Lower lobe of right lung (tissue), 2 donors: ENCODE data around the gene FER1L5. TPM values are rescaled to one million over a fixed set of nuclear protein-coding genes. Genes with fewer than 3 reads are reported as not detected.

Experiments used
- ATAC-seq, 2 donors: fragments of 200-7000 bp; cut with Tn5 transposase; one replicate each; pipeline ENCODE4 v1.9.1; 2020 to 2022; ENCODE audit warnings: mild to moderate bottlenecking in 2 of 2, moderate library complexity in 2 of 2
- DNase-seq: peaks from one replicate; pipeline ENCODE4 v3.0.0-alpha.2; 2020
- H3K27ac ChIP-seq: fragments of 200-600 bp; one replicate; pipeline ENCODE4 v1.8.0; 2022
- H3K27me3 ChIP-seq: fragments of 200-600 bp; one replicate; pipeline ENCODE4 v1.8.0; 2022; ENCODE audit warnings: low read depth
- H3K36me3 ChIP-seq: fragments of 200-600 bp; one replicate; pipeline ENCODE4 v1.8.0; 2022; ENCODE audit warnings: mild to moderate bottlenecking
- H3K4me1 ChIP-seq: fragments of 200-600 bp; one replicate; pipeline ENCODE4 v1.8.0; 2022
- H3K4me3 ChIP-seq: fragments of 200-600 bp; one replicate; pipeline ENCODE4 v1.8.0; 2022; ENCODE audit warnings: mild to moderate bottlenecking
- H3K9me3 ChIP-seq: fragments of 200-600 bp; one replicate; pipeline ENCODE4 v1.8.0; 2022
- CTCF ChIP-seq: fragments of 200-600 bp; IDR thresholded peaks from one replicate; pipeline ENCODE4 v1.8.0; 2022; ENCODE audit warnings: antibody characterized with exemption, mild to moderate bottlenecking
- intact Hi-C: fragments of 100-400 bp; cut with DNase I; formaldehyde crosslinking; loops from one replicate; pipeline ENCODE4 v1.11.0; 2022
- total RNA-seq: library from RNA; stranded (reverse); fragmentation: NEBNext Ultra II Directional; extraction: Animal tissue kit (Norgen Biotek cat#: 25700); gene quantifications from one replicate; pipeline ENCODE4 v1.2.1, GENCODE V29; 2021
- donor health status: DM: no; HTN: yes; CAD: no; lungs with severe emphysema.

Gene FER1L5
- total RNA-seq, 1 donor from 2014 or later = 0.44 TPM

GRCh38 chr2:96687711-96688640 lies 45.4 kb downstream of the FER1L5 start:
- no peaks in the 10 kb centered on the region for H3K36me3 ChIP-seq
- no peak for TF ChIP-seq CTCF
- peaks cover 14% of the 10 kb centered on the region for H3K4me1 ChIP-seq
- no peaks in the 10 kb centered on the region for H3K9me3 ChIP-seq
- DNase-seq = no peak
- H3K27ac ChIP-seq = no peak overlapping the region
- no peaks in the 10 kb centered on the region for H3K27me3 ChIP-seq
- intact Hi-C loops = no loop called here
- ATAC-seq = no peak
- H3K4me3 ChIP-seq = no peak overlapping the region

- no peaks in the 10 kb centered on the region for H3K36me3 ChIP-seq
- no peak overlapping the region for H3K4me3 ChIP-seq
- H3K4me1 ChIP-seq = peaks cover 14% of the 10 kb centered on the region
- intact Hi-C loops = no loop called here
- H3K27ac ChIP-seq = no peak overlapping the region
- DNase-seq (no peak), ATAC-seq (no peak)
- no peaks in the 10 kb centered on the region for H3K9me3 ChIP-seq
- TF ChIP-seq CTCF = no peak
- H3K27me3 ChIP-seq = no peaks in the 10 kb centered on the region
Measured at GRCh38 chr2:96688649-96689430, 46.3 kb downstream of the FER1L5 start.

GRCh38 chr2:96689431-96689991 lies 46.9 kb downstream of the FER1L5 start:
- H3K27me3 ChIP-seq = no peaks in the 10 kb centered on the region
- DNase-seq (no peak), ATAC-seq (no peak)
- intact Hi-C loops = no loop called here
- no peak overlapping the region for H3K4me3 ChIP-seq
- H3K27ac ChIP-seq = no peak overlapping the region
- TF ChIP-seq CTCF = no peak
- H3K9me3 ChIP-seq = no peaks in the 10 kb centered on the region
- no peaks in the 10 kb centered on the region for H3K36me3 ChIP-seq
- H3K4me1 ChIP-seq = peaks cover 14% of the 10 kb centered on the region

- peak in 1 of 2 donors; percentile 8 for ATAC-seq
- Histone ChIP-seq H3K27me3 (no peaks in the 10 kb centered on the region), H3K4me3 (no peak overlapping the region), H3K27ac (no peak overlapping the region), H3K36me3 (no peaks in the 10 kb centered on the region), H3K9me3 (no peaks in the 10 kb centered on the region), H3K4me1 (peaks cover 7% of the 10 kb centered on the region)
- intact Hi-C loops = no loop called here
- TF ChIP-seq CTCF = no peak
- DNase-seq = no peak
Measured at GRCh38 chr2:96690306-96691021, 47.9 kb downstream of the FER1L5 start.

GRCh38 chr2:96691022-96691612 lies 48.6 kb downstream of the FER1L5 start:
- intact Hi-C loops = no loop called here
- no peak for DNase-seq
- H3K27ac ChIP-seq = peak overlapping the region; percentile 65
- H3K4me3 ChIP-seq = no peak overlapping the region
- no peaks in the 10 kb centered on the region for H3K9me3 ChIP-seq
- H3K36me3 ChIP-seq = no peaks in the 10 kb centered on the region
- no peak for TF ChIP-seq CTCF
- H3K27me3 ChIP-seq = no peaks in the 10 kb centered on the region
- H3K4me1 ChIP-seq = peaks cover under 1% of the 10 kb centered on the region
- ATAC-seq = no peak
